Upper lobe of left lung (tissue), 4 donors: ENCODE results near the gene APMAP.

ENCODE experiments used
- CTCF ChIP-seq, 6 experiments: fragments of 450-650 bp in 4 of 6; fragments of 200-600 bp in 2 of 6; sonication (generic) in 2 of 6; IDR thresholded peaks; one replicate each; pipeline ENCODE4 v1.5.1; 2016 to 2019; ENCODE audit warnings: antibody characterized with exemption in 6 of 6
- EP300 ChIP-seq, 4 donors: sonication (generic); formaldehyde crosslinking; IDR thresholded peaks; one replicate each; pipeline ENCODE4 v1.5.1; 2017; ENCODE audit warnings: antibody characterized with exemption in 4 of 4, control low read depth in 2 of 4
- POLR2A ChIP-seq, 4 donors: fragments of 450-650 bp; IDR thresholded peaks; one replicate each; pipeline ENCODE4 v1.5.1; 2016 to 2017; ENCODE audit warnings: antibody characterized with exemption in 4 of 4, mild to moderate bottlenecking in 2 of 4
- POLR2AphosphoS5 ChIP-seq, 2 donors: sonication (generic); formaldehyde crosslinking; IDR thresholded peaks; one replicate each; pipeline ENCODE4 v1.5.1; 2017; ENCODE audit warnings: antibody characterized with exemption in 2 of 2

- peak in 1 of 4 donors; percentile 48 for TF ChIP-seq POLR2A (IDR thresholded peaks at IDR 0.05)
- TF ChIP-seq POLR2AphosphoS5 (IDR thresholded peaks at IDR 0.05): peak in 1 of 2 donors; percentile 57
- no peak for TF ChIP-seq CTCF (IDR thresholded peaks at IDR 0.05)
- TF ChIP-seq EP300 (IDR thresholded peaks at IDR 0.05): no peak
Measured at GRCh38 chr20:24948939-24949679, 43.4 kb downstream of the APMAP start, which contains the start of gene CST7.
